OCI-LY3 (cell line): Measurements from ENCODE around the gene CEP85L.

ENCODE experiments used
- EZH2phosphoT487 ChIP-seq: fragments of 200-600 bp; shearing (Covaris generic); IDR thresholded peaks from 2 replicates; pipeline ENCODE4 v1.6.1; 2018; ENCODE audit warnings: antibody characterized with exemption, mixed run types, low read depth
- TF ChIP-seq, protein P1 (sequence below): fragments of 200-600, 300-600 bp; sonication (generic); IDR thresholded peaks from 2 replicates; pipeline ENCODE4 v1.5.1; 2014; ENCODE audit warnings: antibody characterized with exemption, low read length, low read depth

DNA sequence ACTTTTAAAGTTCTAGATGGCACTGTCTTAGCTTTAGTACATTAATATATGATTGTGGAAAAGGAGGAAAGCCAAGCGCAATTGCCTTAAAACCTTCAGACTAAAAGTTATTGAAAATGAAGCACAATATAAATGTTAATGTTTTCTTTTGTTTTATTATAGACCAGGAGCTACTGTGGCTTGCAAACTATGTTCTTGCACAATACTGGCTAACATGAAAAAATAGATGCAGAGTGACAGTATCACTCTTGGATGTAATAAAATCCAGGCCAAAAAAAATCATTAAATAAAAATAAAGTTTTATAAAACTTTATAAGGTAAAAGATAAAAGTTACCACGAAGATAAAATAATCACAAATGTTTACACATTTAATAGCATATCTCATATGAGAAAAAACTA is 121.6 kb downstream of the CEP85L start:
- TF ChIP-seq, protein P1, sequence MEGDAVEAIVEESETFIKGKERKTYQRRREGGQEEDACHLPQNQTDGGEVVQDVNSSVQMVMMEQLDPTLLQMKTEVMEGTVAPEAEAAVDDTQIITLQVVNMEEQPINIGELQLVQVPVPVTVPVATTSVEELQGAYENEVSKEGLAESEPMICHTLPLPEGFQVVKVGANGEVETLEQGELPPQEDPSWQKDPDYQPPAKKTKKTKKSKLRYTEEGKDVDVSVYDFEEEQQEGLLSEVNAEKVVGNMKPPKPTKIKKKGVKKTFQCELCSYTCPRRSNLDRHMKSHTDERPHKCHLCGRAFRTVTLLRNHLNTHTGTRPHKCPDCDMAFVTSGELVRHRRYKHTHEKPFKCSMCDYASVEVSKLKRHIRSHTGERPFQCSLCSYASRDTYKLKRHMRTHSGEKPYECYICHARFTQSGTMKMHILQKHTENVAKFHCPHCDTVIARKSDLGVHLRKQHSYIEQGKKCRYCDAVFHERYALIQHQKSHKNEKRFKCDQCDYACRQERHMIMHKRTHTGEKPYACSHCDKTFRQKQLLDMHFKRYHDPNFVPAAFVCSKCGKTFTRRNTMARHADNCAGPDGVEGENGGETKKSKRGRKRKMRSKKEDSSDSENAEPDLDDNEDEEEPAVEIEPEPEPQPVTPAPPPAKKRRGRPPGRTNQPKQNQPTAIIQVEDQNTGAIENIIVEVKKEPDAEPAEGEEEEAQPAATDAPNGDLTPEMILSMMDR: no peak
- no peak for TF ChIP-seq EZH2phosphoT487
